ENCODE data around the gene SFXN5. TPM values are rescaled to one million over a fixed set of nuclear protein-coding genes. Genes with fewer than 3 reads are reported as not detected.

The SFXN5 gene
- total RNA-seq, 1 experiment from 2014 or later = 22.0 TPM

- intact Hi-C loops (cut with micrococcal nuclease) = no loop called here
- DNase-seq (no peak), ATAC-seq (no peak)
- Histone ChIP-seq H3K27ac (ENCODE audit: low read length) (no peak overlapping the region), H3K9me2 (replicated peaks; ENCODE audit: low read length) (no peaks in the 10 kb centered on the region), H3K36me3 (ENCODE audit: low read depth, low read length) (no peaks in the 10 kb centered on the region), H3K4me1 (ENCODE audit: insufficient read depth, low read length) (peaks cover 16% of the 10 kb centered on the region; the same call in 1 of the 2 replicates), H3K27me3 (ENCODE audit: low read length) (peaks cover 93% of the 10 kb centered on the region), H3K79me2 (ENCODE audit: low read length) (no peaks in the 10 kb centered on the region), H3F3A (ENCODE audit: low read length, unreplicated experiment) (no peaks in the 10 kb centered on the region), H2AFZ (ENCODE audit: low read length) (no peak overlapping the region), H3K4me2 (ENCODE audit: low read length) (no peak overlapping the region), H3K4me3 (ENCODE audit: low read length) (no peak overlapping the region), H4K20me1 (ENCODE audit: low read length) (no peaks in the 10 kb centered on the region), H3K9ac (ENCODE audit: low read length) (no peak overlapping the region), H3K9me3 (ENCODE audit: low read length) (no peaks in the 10 kb centered on the region)
- ChIA-PET POLR2A (ENCODE audit: unreplicated experiment) (no interaction called here), CTCF (no interaction called here)
- TF ChIP-seq EZH2 (IDR thresholded peaks at IDR 0.05; ENCODE audit: low read length, unreplicated experiment) = no peak
- TF ChIP-seq EZH2phosphoT487 (IDR thresholded peaks at IDR 0.05; ENCODE audit: borderline replicate concordance, low read length) = no peak
- no peak for TF ChIP-seq CTCF (conservative IDR thresholded peaks at IDR 0.05; ENCODE audit: low read depth, low read length)
- BruUV-seq (replicated peaks) = no TSS peak
These were observed 150.2 kb downstream of the SFXN5 start for GRCh38 chr2:72921088-72921851.

- no peaks in the 10 kb centered on the region for H4K20me1 ChIP-seq (ENCODE audit: low read length)
- H3K9ac ChIP-seq (ENCODE audit: low read length) = no peak overlapping the region
- no peak for DNase-seq
- intact Hi-C loops (cut with micrococcal nuclease) = no loop called here
- no TSS peak for BruUV-seq (replicated peaks)
- H3K36me3 ChIP-seq (ENCODE audit: low read depth, low read length) = no peaks in the 10 kb centered on the region
- H3K9me3 ChIP-seq (ENCODE audit: low read length) = no peaks in the 10 kb centered on the region
- ChIA-PET CTCF (no interaction called here), POLR2A (ENCODE audit: unreplicated experiment) (no interaction called here)
- H3K27ac ChIP-seq (ENCODE audit: low read length) = no peak overlapping the region
- peaks cover 20% of the 10 kb centered on the region; the same call in 1 of the 2 replicates for H3K4me1 ChIP-seq (ENCODE audit: insufficient read depth, low read length)
- no peak overlapping the region for H3K4me2 ChIP-seq (ENCODE audit: low read length)
- H2AFZ ChIP-seq (ENCODE audit: low read length) = no peak overlapping the region
- no peaks in the 10 kb centered on the region for H3K79me2 ChIP-seq (ENCODE audit: low read length)
- no peak overlapping the region for H3K4me3 ChIP-seq (ENCODE audit: low read length)
- no peaks in the 10 kb centered on the region for H3F3A ChIP-seq (ENCODE audit: low read length, unreplicated experiment)
- no peak for ATAC-seq
- H3K27me3 ChIP-seq (ENCODE audit: low read length) = peaks cover 93% of the 10 kb centered on the region
- H3K9me2 ChIP-seq (replicated peaks; ENCODE audit: low read length) = no peaks in the 10 kb centered on the region
- TF ChIP-seq EZH2 (IDR thresholded peaks at IDR 0.05; ENCODE audit: low read length, unreplicated experiment) = no peak
- TF ChIP-seq CTCF (conservative IDR thresholded peaks at IDR 0.05; ENCODE audit: low read depth, low read length) = no peak
- TF ChIP-seq EZH2phosphoT487 (IDR thresholded peaks at IDR 0.05; ENCODE audit: borderline replicate concordance, low read length) = no peak
These were observed 151.0 kb downstream of the SFXN5 start for GRCh38 chr2:72920318-72921087.
